Neural progenitor cell (in vitro differentiated cells): ENCODE measurements around the gene SLX9. TPM values are rescaled to one million over a fixed set of nuclear protein-coding genes. Genes with fewer than 3 reads are reported as not detected.

Source experiments
- DNase-seq: peaks from one replicate; pipeline ENCODE4 v3.0.0-alpha.2; 2016; ENCODE audit warnings: low spot score
- H2AFZ ChIP-seq: fragments of 200-600 bp; sonication (generic); replicated peaks from 2 replicates; pipeline ENCODE4 v1.6.1; 2016; ENCODE audit warnings: antibody characterized with exemption
- H3F3A ChIP-seq: fragments of 200-600 bp; sonication (generic); 2 replicates; pipeline ENCODE4 v1.6.1; 2016; ENCODE audit warnings: antibody characterized with exemption, low read depth
- H3K27ac ChIP-seq: fragments of 200-600 bp; sonication (generic); 2 replicates; pipeline ENCODE4 v1.5.1; 2016; ENCODE audit warnings: mild to moderate bottlenecking
- H3K27me3 ChIP-seq: fragments of 200-600 bp; sonication (generic); 2 replicates; pipeline ENCODE4 v1.6.1; 2016; ENCODE audit warnings: mild to moderate bottlenecking, moderate library complexity
- H3K36me3 ChIP-seq: fragments of 200-600 bp; sonication (generic); 2 replicates; pipeline ENCODE4 v1.5.1; 2016
- H3K4me1 ChIP-seq: fragments of 200-600 bp; sonication (generic); 2 replicates; pipeline ENCODE4 v1.6.1; 2016; ENCODE audit warnings: mixed run types
- H3K4me2 ChIP-seq: fragments of 200-600 bp; sonication (generic); 2 replicates; pipeline ENCODE4 v1.6.1; 2016
- H3K4me3 ChIP-seq: fragments of 200-600 bp; sonication (generic); 2 replicates; pipeline ENCODE4 v1.5.1; 2016
- H3K79me2 ChIP-seq: fragments of 200-600 bp; sonication (generic); 2 replicates; pipeline ENCODE4 v1.6.1; 2016; ENCODE audit warnings: low read depth
- H3K9ac ChIP-seq: fragments of 200-600 bp; sonication (generic); 2 replicates; pipeline ENCODE4 v1.6.1; 2016
- H3K9me3 ChIP-seq: fragments of 200-600 bp; sonication (generic); 2 replicates; pipeline ENCODE4 v1.5.1; 2016; ENCODE audit warnings: low read depth
- H4K20me1 ChIP-seq: fragments of 200-600 bp; sonication (generic); 2 replicates; pipeline ENCODE4 v1.6.1; 2016; ENCODE audit warnings: low read depth
- H3K27ac Mint-ChIP-seq: 3 replicates; pipeline ENCODE4 v1.8.0; 2021; ENCODE audit warnings: mixed read lengths
- H3K27me3 Mint-ChIP-seq: 2 replicates; pipeline ENCODE4 v1.8.0; 2022; ENCODE audit warnings: low read depth, mild to moderate bottlenecking, inconsistent platforms, moderate library complexity, mixed read lengths; ENCODE audit not compliant: insufficient read depth
- H3K36me3 Mint-ChIP-seq: 3 replicates; pipeline ENCODE4 v1.8.0; 2021; ENCODE audit warnings: mixed read lengths
- H3K4me1 Mint-ChIP-seq: 3 replicates; pipeline ENCODE4 v1.8.0; 2021; ENCODE audit warnings: mixed read lengths
- H3K4me3 Mint-ChIP-seq: 3 replicates; pipeline ENCODE4 v1.8.0; 2021; ENCODE audit warnings: mild to moderate bottlenecking, moderate library complexity, mixed read lengths
- H3K9me3 Mint-ChIP-seq: 3 replicates; pipeline ENCODE4 v1.8.0; 2020; ENCODE audit warnings: mixed read lengths
- CTCF ChIP-seq: fragments of 200-600 bp; sonication (generic); IDR thresholded peaks from 2 replicates; pipeline ENCODE4 v1.5.1; 2017; ENCODE audit warnings: antibody characterized with exemption, mild to moderate bottlenecking
- EZH2 ChIP-seq: fragments of 200-600 bp; sonication (generic); IDR thresholded peaks from 2 replicates; pipeline ENCODE4 v1.6.1; 2017; ENCODE audit warnings: antibody characterized with exemption, mild to moderate bottlenecking, moderate library complexity
- EZH2phosphoT487 ChIP-seq: fragments of 200-600 bp; sonication (generic); IDR thresholded peaks from 2 replicates; pipeline ENCODE4 v1.6.1; 2017; ENCODE audit warnings: antibody characterized with exemption
- total RNA-seq: library from RNA; depleted of rRNA; stranded (reverse); fragments of >200 nt; gene quantifications from 2 replicates; pipeline ENCODE4 v1.2.3, GENCODE V29; 2015; ENCODE audit warnings: low replicate concordance

SLX9 gene
- total RNA-seq, 1 donor from 2014 or later: 4.7 TPM

GRCh38 chr21:44919913-44920693 is 19.7 kb upstream of the SLX9 start:
- no peaks in the 10 kb centered on the region for H4K20me1 ChIP-seq
- no peak overlapping the region for H3K4me3 ChIP-seq
- H3K27ac ChIP-seq: no peak overlapping the region

GRCh38 chr21:44920694-44921604 is 18.9 kb upstream of the SLX9 start, which contains the start of gene ITGB2:
TSS of gene ITGB2 (minus strand) at chr21:44920899. CDS start at chr21:44910782, 10,117 bp downstream.
- H3K27ac Mint-ChIP-seq: peak within 1 kb of the TSS; percentile 7
- peaks cover 4% of the 10 kb centered on the region for H3K9me3 Mint-ChIP-seq
- peaks cover 34% of the 10 kb centered on the region for H3K27me3 Mint-ChIP-seq

More at GRCh38 chr21:44919913-44920693, 19.7 kb upstream of the SLX9 start:
- no peak overlapping the region for H3K4me2 ChIP-seq
- peaks cover 34% of the 10 kb centered on the region for H3K27me3 Mint-ChIP-seq
- TF ChIP-seq EZH2phosphoT487 (no peak), EZH2 (no peak), CTCF (no peak)
- no peaks in the 10 kb centered on the region for H3K79me2 ChIP-seq
- DNase-seq: no peak
- no peaks in the 10 kb centered on the region for H3K4me1 ChIP-seq
- H3K4me1 Mint-ChIP-seq: peaks cover 2% of the 10 kb centered on the region
- no peaks in the 10 kb centered on the region for H3K36me3 Mint-ChIP-seq
- no peak overlapping the region for H2AFZ ChIP-seq
- peaks cover 3% of the 10 kb centered on the region for H3K9me3 Mint-ChIP-seq
- no peak overlapping the region for H3K9ac ChIP-seq
- no peaks in the 10 kb centered on the region for H3K36me3 ChIP-seq
- no peaks in the 10 kb centered on the region for H3F3A ChIP-seq
- no peak overlapping the region for H3K27ac Mint-ChIP-seq
- H3K27me3 ChIP-seq: peaks cover 81% of the 10 kb centered on the region
- H3K9me3 ChIP-seq: no peaks in the 10 kb centered on the region
- H3K4me3 Mint-ChIP-seq: no peak overlapping the region

GRCh38 chr21:44921928-44922327 is 17.9 kb upstream of the SLX9 start:
- Mint-ChIP-seq H3K27ac (no peak overlapping the region), H3K4me1 (peaks cover 9% of the 10 kb centered on the region), H3K27me3 (peaks cover 31% of the 10 kb centered on the region), H3K36me3 (no peaks in the 10 kb centered on the region), H3K9me3 (peaks cover 4% of the 10 kb centered on the region), H3K4me3 (no peak overlapping the region)
- Histone ChIP-seq H4K20me1 (no peaks in the 10 kb centered on the region), H3K4me2 (no peak overlapping the region), H3K79me2 (no peaks in the 10 kb centered on the region), H2AFZ (no peak overlapping the region), H3K27ac (no peak overlapping the region), H3K9ac (no peak overlapping the region), H3K4me3 (no peak overlapping the region), H3F3A (no peaks in the 10 kb centered on the region), H3K9me3 (no peaks in the 10 kb centered on the region), H3K4me1 (peaks cover under 1% of the 10 kb centered on the region), H3K27me3 (peaks cover 96% of the 10 kb centered on the region), H3K36me3 (no peaks in the 10 kb centered on the region)
- DNase-seq: no peak
- TF ChIP-seq CTCF (no peak), EZH2 (no peak)

More at GRCh38 chr21:44920694-44921604, 18.9 kb upstream of the SLX9 start, which contains the start of gene ITGB2:
- no peaks in the 10 kb centered on the region for H3K9me3 ChIP-seq
- TF ChIP-seq EZH2 (no peak), EZH2phosphoT487 (no peak), CTCF (no peak)
- no peak within 1 kb of the TSS for H3K4me3 ChIP-seq
- Mint-ChIP-seq H3K4me1 (peaks cover 2% of the 10 kb centered on the region), H3K4me3 (no peak within 1 kb of the TSS), H3K36me3 (no peaks in the 10 kb centered on the region)
- no peaks in the 10 kb centered on the region for H3F3A ChIP-seq
- no peak within 1 kb of the TSS for H2AFZ ChIP-seq
- no peaks in the 10 kb centered on the region for H4K20me1 ChIP-seq
- H3K79me2 ChIP-seq: no peaks in the 10 kb centered on the region
- no peak within 1 kb of the TSS for H3K27ac ChIP-seq
- H3K27me3 ChIP-seq: peaks cover 87% of the 10 kb centered on the region
- no peak for DNase-seq
- H3K4me1 ChIP-seq: no peaks in the 10 kb centered on the region
- H3K36me3 ChIP-seq: no peaks in the 10 kb centered on the region
- no peak within 1 kb of the TSS for H3K4me2 ChIP-seq
- no peak within 1 kb of the TSS for H3K9ac ChIP-seq
